Caco-2 (cell line): ENCODE results near the gene STX8. TPM values are rescaled to one million over a fixed set of nuclear protein-coding genes. Genes with fewer than 3 reads are reported as not detected.

Experiments
- BruUV-seq: library from RNA; stranded (reverse); fragments of 400-500 nt; replicated peaks from 2 replicates; lab custom pipeline; 2021; lab: Mats Ljungman, UMichigan
- CTCF ChIA-PET: fragments of 300-600 bp; sonication (Branson Sonifier 250); formaldehyde crosslinking; loops from one replicate; lab custom pipeline; 2022; ENCODE audit warnings: antibody characterized with exemption; lab: Charles Lee
- POLR2A ChIA-PET: fragments of 300-600 bp; sonication (Branson Sonifier 250); formaldehyde crosslinking; loops from one replicate; lab custom pipeline; 2022; ENCODE audit warnings: antibody characterized with exemption; lab: Charles Lee
- DNase-seq, 2 experiments: peaks; one replicate each; pipeline versions ENCODE4 v3.0.0 to v3.0.0-alpha.2; 2020 to 2022
- H3K27me3 ChIP-seq: replicated peaks from 2 replicates; pipeline ENCODE4 v1.6.0; 2011; ENCODE audit warnings: low read length; ENCODE audit not compliant: control insufficient read depth, insufficient read depth
- H3K36me3 ChIP-seq: 2 replicates; pipeline ENCODE4 v1.5.1; 2011; ENCODE audit warnings: low read length; ENCODE audit not compliant: control insufficient read depth, insufficient read depth
- H3K4me1 ChIP-seq: fragments of 250-450 bp; sonication (Bioruptor Pico); 2 replicates; pipeline ENCODE4 v1.5.1; 2020; ENCODE audit warnings: mild to moderate bottlenecking
- H3K4me3 ChIP-seq: 2 replicates; pipeline ENCODE4 v1.5.1; 2011; ENCODE audit warnings: low read depth, mild to moderate bottlenecking, control low read depth, low read length
- H3K9me3 ChIP-seq: fragments of 250-450 bp; sonication (Bioruptor Pico); 2 replicates; pipeline ENCODE4 v1.5.1; 2020; ENCODE audit warnings: mild to moderate bottlenecking, moderate library complexity
- H3K27ac Mint-ChIP-seq: one replicate; pipeline ENCODE4 v1.8.0; 2022; ENCODE audit warnings: mixed read lengths; ENCODE audit not compliant: unreplicated experiment
- H3K27me3 Mint-ChIP-seq: one replicate; pipeline ENCODE4 v1.8.0; 2022; ENCODE audit warnings: mixed read lengths; ENCODE audit not compliant: insufficient read depth, unreplicated experiment
- H3K36me3 Mint-ChIP-seq: one replicate; pipeline ENCODE4 v1.8.0; 2022; ENCODE audit warnings: mild to moderate bottlenecking, mixed read lengths; ENCODE audit not compliant: insufficient read depth, unreplicated experiment
- H3K4me1 Mint-ChIP-seq: one replicate; pipeline ENCODE4 v1.8.0; 2022; ENCODE audit warnings: low read depth, mixed read lengths; ENCODE audit not compliant: unreplicated experiment
- H3K4me3 Mint-ChIP-seq: one replicate; pipeline ENCODE4 v1.8.0; 2022; ENCODE audit warnings: mild to moderate bottlenecking, moderate library complexity, mixed read lengths; ENCODE audit not compliant: unreplicated experiment
- H3K9me3 Mint-ChIP-seq: one replicate; pipeline ENCODE4 v1.8.0; 2022; ENCODE audit warnings: mixed read lengths; ENCODE audit not compliant: unreplicated experiment
- CTCF ChIP-seq, 2 experiments: fragments of 200-600 bp in 1 of 2; IDR thresholded peaks; 1 replicate in 1 of 2; 2 replicates in 1 of 2; pipeline versions ENCODE4 v1.5.1 to v1.8.0; 2011 to 2022; ENCODE audit warnings: antibody characterized with exemption in 1 of 2, control low read depth in 1 of 2, inconsistent platforms in 1 of 2, low read depth in 1 of 2, low read length in 1 of 2, mild to moderate bottlenecking in 1 of 2, moderate library complexity in 1 of 2; ENCODE audit not compliant: insufficient read depth in 1 of 2, severe bottlenecking in 1 of 2, unreplicated experiment in 1 of 2
- intact Hi-C: fragments of 100-400 bp; cut with micrococcal nuclease; formaldehyde crosslinking; loops from one replicate; pipeline ENCODE4 v1.10.0; 2022; ENCODE audit not compliant: unreplicated experiment
- total RNA-seq: library from RNA; stranded (reverse); gene quantifications from 2 replicates; pipeline ENCODE4 v1.2.3, GENCODE V29; 2022

STX8 gene
- total RNA-seq, 1 experiment from 2014 or later, result 22.6 TPM

- peaks cover 5% of the 10 kb centered on the region for H3K36me3 Mint-ChIP-seq
- ChIA-PET CTCF (no interaction called here), POLR2A (no interaction called here)
- intact Hi-C loops, result no loop called here
- H3K4me1 Mint-ChIP-seq, result peaks cover 6% of the 10 kb centered on the region
- Histone ChIP-seq H3K27me3 (no peaks in the 10 kb centered on the region), H3K4me1 (no peaks in the 10 kb centered on the region), H3K36me3 (no peaks in the 10 kb centered on the region), H3K4me3 (no peak overlapping the region), H3K9me3 (no peaks in the 10 kb centered on the region)
- no peak for TF ChIP-seq CTCF (IDR thresholded peaks at IDR 0.05; ENCODE audit: insufficient read depth in 1 of 2, low read depth in 1 of 2, low read length in 1 of 2, severe bottlenecking in 1 of 2, unreplicated experiment in 1 of 2)
- DNase-seq, result no peak
- no peak overlapping the region for H3K27ac Mint-ChIP-seq
- H3K4me3 Mint-ChIP-seq, result no peak overlapping the region
- no peaks in the 10 kb centered on the region for H3K27me3 Mint-ChIP-seq
- H3K9me3 Mint-ChIP-seq, result peaks cover 8% of the 10 kb centered on the region
- no TSS peak for BruUV-seq
These were observed 240.8 kb downstream of the STX8 start for GRCh38 chr17:9334536-9335446.

DNA sequence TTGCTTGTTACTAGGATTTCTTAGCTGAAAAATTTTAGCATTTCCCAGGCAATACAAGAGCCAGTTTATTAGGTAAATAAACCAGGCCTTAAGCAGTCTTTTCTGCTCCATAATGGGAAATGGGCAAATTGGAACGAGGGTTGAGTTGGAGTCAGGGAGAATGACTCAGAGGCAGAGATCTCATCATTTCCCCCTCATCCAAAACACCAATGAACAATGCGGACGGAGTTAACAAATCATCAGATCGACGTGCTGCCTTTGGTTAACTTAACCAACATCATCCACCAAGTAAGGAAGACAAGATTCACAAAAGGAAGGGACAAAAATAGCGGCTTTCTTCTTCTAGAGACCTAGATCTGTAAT lies 243.5 kb downstream of the STX8 start:
- BruUV-seq, result no TSS peak
- POLR2A ChIA-PET, result no interaction called here

More for the DNA sequence above, 243.5 kb downstream of the STX8 start:
- Mint-ChIP-seq H3K4me3 (no peak overlapping the region), H3K27me3 (no peaks in the 10 kb centered on the region), H3K9me3 (peaks cover 8% of the 10 kb centered on the region), H3K36me3 (no peaks in the 10 kb centered on the region), H3K4me1 (peaks cover 6% of the 10 kb centered on the region), H3K27ac (no peak overlapping the region)
- no peak for TF ChIP-seq CTCF (IDR thresholded peaks at IDR 0.05; ENCODE audit: insufficient read depth in 1 of 2, low read depth in 1 of 2, low read length in 1 of 2, severe bottlenecking in 1 of 2, unreplicated experiment in 1 of 2)
- no peaks in the 10 kb centered on the region for H3K9me3 ChIP-seq
- H3K4me1 ChIP-seq, result no peaks in the 10 kb centered on the region
- no peak for DNase-seq
- intact Hi-C loops, result no loop called here
- H3K27me3 ChIP-seq, result no peaks in the 10 kb centered on the region
- H3K36me3 ChIP-seq, result no peaks in the 10 kb centered on the region
- no peak overlapping the region for H3K4me3 ChIP-seq
- CTCF ChIA-PET, result no interaction called here
